Fibroblast of skin of scalp (primary cell): ENCODE measurements around the gene LRRK2.
"Not testable (repeated sequence)": the region's sequence is repeated elsewhere in the genome, so short reads cannot be mapped to it uniquely, and the experiment has no call there.

ENCODE experiments used
- DNase-seq: peaks from one replicate; pipeline ENCODE4 v3.0.0-alpha.2; 2013

Gene LRRK2

GRCh38 chr12:40248585-40249297, 23.9 kb downstream of the LRRK2 start:
- DNase-seq, result no peak

DNA sequence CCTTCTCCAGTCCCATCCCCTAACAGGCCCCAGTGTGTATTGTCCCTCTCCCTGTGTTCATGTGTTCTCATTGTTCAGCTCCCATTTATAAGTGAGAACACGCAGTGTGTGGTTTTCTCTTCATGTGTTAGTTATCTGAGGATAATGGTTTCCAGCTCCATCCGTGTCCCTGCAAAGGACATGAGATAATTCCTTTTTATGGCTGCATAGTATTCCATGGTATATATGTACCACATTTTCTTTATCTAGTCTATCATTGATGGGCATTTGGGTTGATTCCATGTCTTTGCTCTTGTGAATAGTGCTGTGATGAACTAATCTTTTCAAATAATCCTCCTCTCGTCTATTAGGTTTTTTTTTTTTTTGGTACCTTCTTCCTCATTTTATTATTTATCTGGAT, 25.9 kb downstream of the LRRK2 start:
- not testable (repeated sequence) for DNase-seq

- peak; percentile 20 for DNase-seq
These were observed 29.1 kb downstream of the LRRK2 start for GRCh38 chr12:40253936-40254335.

GRCh38 chr12:40254455-40255085, 29.8 kb downstream of the LRRK2 start:
- DNase-seq, result no peak

DNA sequence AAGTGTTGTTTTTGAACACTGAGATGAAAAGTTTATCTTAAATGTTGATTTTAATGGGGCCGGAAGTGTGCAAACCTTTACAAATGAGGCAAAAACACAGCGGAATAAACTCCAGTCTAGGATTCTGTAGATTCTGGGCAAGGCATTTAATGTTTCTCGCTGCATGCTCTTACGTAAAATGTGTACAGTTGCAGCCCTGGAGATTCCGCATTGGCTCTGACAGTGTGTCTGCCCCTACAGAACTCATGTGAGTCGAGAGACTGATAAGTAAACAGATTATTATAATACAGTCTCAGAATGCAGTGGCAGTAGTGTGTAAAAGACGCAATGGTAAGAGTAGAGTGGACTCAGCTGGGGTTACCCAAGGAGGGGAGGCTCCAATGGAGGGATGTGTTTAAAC, 33.6 kb downstream of the LRRK2 start:
- DNase-seq, result no peak

GRCh38 chr12:40261937-40262336, 37.1 kb downstream of the LRRK2 start:
- no peak for DNase-seq

DNA sequence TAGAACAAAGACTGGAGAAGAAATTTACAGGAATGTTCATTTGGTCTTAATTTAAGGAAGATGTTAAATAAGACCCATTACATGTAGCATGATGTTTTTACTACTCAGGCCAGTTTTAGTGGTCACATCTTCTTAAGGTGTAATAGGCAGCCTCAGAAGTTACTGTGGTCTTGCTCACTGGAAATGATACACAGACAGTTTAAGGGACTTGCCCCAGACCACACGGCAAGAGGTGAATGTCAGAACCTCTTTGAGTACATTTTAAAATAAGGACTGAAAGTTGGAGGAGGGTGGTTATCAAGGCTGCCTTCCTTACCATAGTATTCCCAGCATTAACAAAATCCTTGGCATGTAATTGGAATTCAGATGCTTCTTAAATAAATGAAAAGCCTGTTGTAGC, 37.9 kb downstream of the LRRK2 start:
- no peak for DNase-seq

- no peak for DNase-seq
These were observed 39.0 kb downstream of the LRRK2 start for GRCh38 chr12:40263616-40264409.

DNA sequence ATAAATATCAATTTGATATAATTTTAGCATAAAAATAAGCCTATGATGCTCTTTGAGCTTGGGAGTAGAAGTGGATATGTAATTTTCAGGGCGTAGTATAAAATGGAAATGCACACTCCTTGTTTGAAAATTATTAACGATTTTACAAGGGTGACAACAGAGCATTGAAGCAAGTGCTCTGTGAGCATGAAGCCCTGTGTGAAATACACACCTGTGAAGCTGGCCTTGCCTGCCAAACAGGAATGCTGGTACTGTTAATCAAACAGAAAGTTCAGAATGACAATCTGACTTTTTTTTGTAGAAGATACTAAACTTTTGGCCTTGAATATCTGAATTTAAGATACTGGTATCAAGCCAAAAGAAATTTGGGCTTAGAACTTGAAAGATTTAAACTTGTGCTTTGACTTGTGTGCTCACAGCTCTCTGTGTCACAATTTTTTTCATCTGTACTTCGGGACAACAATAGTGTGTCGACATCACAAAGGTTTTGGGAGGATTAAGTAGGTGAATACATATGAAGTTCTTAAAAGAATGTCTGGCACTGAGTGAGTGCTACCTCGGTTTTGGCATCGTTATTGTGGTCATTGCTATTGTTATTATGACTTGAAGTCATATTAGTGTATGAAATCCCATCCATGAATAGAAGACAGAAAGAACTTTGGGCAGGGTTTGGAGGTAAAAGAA, 47.3 kb downstream of the LRRK2 start:
- DNase-seq, result no peak

GRCh38 chr12:40281791-40282364, 57.1 kb downstream of the LRRK2 start:
- DNase-seq, result no peak

GRCh38 chr12:40286583-40286982, 61.8 kb downstream of the LRRK2 start:
- peak; percentile 2 for DNase-seq

GRCh38 chr12:40287369-40287975, 62.7 kb downstream of the LRRK2 start:
- DNase-seq, result no peak

GRCh38 chr12:40292788-40293429, 68.1 kb downstream of the LRRK2 start:
- no peak for DNase-seq

DNA sequence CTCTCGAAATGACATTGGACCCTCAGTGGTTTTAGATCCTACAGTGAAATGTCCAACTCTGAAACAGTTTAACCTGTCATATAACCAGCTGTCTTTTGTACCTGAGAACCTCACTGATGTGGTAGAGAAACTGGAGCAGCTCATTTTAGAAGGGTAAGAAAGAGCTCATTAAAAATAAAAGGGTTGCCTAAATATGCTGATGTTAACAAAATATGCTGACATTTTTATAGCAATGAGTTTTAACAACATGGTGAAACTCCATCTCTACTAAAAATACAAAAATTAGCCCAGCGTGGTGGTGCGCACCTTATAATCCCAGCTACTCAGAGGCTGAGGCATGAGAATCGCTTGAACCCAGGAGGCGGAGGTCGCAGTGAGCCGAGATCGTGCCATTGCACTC, 73.5 kb downstream of the LRRK2 start:
- no peak for DNase-seq

DNA sequence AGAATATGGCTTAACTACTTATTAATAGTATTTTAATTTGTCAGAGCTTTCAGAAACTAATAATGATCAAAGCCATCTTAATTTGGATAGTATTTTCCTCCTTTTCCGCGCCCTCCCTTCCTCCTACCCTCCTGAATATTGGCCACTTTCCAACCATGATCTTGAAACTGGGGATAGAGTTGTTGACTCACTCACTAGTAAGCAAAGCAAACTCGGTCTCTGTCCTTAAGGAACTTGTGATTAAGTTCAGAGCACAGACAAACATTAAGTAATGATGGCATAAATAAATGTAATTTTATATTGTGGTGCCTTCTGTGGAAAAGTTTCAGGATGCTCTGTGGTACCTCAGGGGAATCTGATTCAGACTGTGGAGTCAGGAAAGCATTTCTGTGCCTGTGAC, 75.7 kb downstream of the LRRK2 start:
- DNase-seq, result no peak

GRCh38 chr12:40309001-40309400, 84.2 kb downstream of the LRRK2 start:
- no peak for DNase-seq

DNA sequence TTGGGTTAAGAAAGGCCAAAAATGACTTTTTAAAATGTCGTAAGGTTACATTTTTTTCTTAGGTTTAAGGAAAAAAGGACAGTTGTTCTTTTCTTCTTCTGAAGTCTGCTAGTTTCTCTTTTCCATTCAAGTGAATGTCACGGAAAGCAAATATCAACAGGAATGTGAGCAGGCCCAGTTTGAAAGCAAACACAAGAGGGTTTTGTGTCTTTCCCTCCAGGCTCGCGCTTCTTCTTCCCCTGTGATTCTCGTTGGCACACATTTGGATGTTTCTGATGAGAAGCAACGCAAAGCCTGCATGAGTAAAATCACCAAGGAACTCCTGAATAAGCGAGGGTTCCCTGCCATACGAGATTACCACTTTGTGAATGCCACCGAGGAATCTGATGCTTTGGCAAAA, 85.4 kb downstream of the LRRK2 start:
- no peak for DNase-seq

DNA sequence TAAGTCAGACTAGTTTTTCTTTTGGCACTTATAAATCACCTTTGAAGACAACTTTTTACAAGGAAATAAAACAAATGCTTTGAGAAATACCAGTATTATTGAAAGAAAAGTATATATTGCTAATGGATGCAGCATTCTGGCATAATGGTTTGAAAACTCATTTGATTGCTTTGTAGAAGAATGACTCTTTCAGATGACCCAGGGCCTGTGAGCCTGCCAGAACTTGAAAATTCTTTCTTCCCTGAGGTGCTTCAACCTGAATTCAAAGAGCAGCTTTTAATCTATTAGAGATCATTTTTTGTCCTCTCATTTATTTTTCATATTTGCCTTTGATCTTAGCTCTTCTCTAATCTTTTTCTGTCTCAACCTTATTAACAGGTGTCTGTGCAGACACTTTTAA, 87.4 kb downstream of the LRRK2 start:
- no peak for DNase-seq

DNA sequence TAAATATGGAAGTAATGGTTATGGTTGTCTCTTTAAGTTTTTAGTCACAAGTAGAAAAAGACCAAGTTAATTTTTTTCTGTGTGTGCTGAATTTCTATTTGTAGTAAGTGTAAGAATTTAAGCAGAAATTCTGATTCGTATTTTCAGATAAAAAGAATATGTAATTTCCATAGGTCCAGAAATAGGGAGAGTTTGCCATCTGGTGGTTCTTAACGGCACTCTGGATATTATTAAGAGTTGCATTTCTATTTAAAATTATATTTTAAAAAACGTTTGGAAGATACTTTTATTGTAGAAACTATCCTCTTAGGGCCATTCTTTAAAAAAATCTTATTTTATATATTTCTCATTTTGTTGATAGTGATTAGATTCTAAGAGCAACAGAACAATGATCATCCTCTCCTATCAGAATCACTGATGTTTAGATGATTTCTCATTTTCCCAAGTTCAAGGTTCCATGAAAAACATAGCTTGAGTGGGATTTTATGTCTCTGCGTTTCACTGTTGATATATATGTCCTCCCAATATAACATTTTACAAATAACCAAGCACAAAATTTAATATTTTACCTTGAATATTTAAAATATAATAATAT, 88.3 kb downstream of the LRRK2 start:
- peak; percentile 11 for DNase-seq

GRCh38 chr12:40313928-40314327, 89.1 kb downstream of the LRRK2 start:
- no peak for DNase-seq

GRCh38 chr12:40314927-40315326, 90.1 kb downstream of the LRRK2 start:
- DNase-seq, result no peak
